Measurements from ENCODE around the gene EXOC6B. TPM values are rescaled to one million over a fixed set of nuclear protein-coding genes. Genes with fewer than 3 reads are reported as not detected.
A peak's percentile ranks its signal among the peaks of the same experiment; 100 is the strongest.

EXOC6B gene
- total RNA-seq, 2 donors from 2014 or later: 51.3 to 68.9 TPM

- Mint-ChIP-seq H3K4me3 (no peak overlapping the region), H3K27me3 (ENCODE audit: insufficient read depth) (peaks cover 62% of the 10 kb centered on the region), H3K4me1 (peaks cover 11% of the 10 kb centered on the region), H3K9me3 (no peaks in the 10 kb centered on the region), H3K36me3 (ENCODE audit: low read depth) (no peaks in the 10 kb centered on the region), H3K27ac (no peak overlapping the region)
- Histone ChIP-seq H3K4me3 (ENCODE audit: low read length) (no peak overlapping the region), H3K9me3 (ENCODE audit: control insufficient read depth, low read length) (no peaks in the 10 kb centered on the region), H3K4me1 (ENCODE audit: control insufficient read depth, insufficient read depth, low read length) (no peaks in the 10 kb centered on the region), H3K36me3 (ENCODE audit: control insufficient read depth, insufficient read depth, low read length) (no peaks in the 10 kb centered on the region), H3K27ac (ENCODE audit: low read depth, low read length) (no peak overlapping the region), H3K9ac (ENCODE audit: extremely low read depth, low read length, poor library complexity, severe bottlenecking) (no peak overlapping the region), H3K27me3 (ENCODE audit: control insufficient read depth, insufficient read depth, low read length, poor library complexity, severe bottlenecking) (peaks cover 39% of the 10 kb centered on the region)
- no peak for TF ChIP-seq CTCF (conservative IDR thresholded peaks at IDR 0.05)
- WGBS, 2 experiments (ENCODE audit: insufficient coverage in 1 of 2, insufficient read length in 1 of 2): 89 to 100% methylated on average over 2 to 5 of the region's 5 CpGs
- peak; percentile 32 for DNase-seq
Observed at GRCh38 chr2:72153924-72154323, 671.9 kb downstream of the EXOC6B start.

- Histone ChIP-seq H3K9me3 (ENCODE audit: control insufficient read depth, low read length) (no peaks in the 10 kb centered on the region), H3K27me3 (ENCODE audit: control insufficient read depth, insufficient read depth, low read length, poor library complexity, severe bottlenecking) (peaks cover 45% of the 10 kb centered on the region), H3K9ac (ENCODE audit: extremely low read depth, low read length, poor library complexity, severe bottlenecking) (no peak overlapping the region), H3K36me3 (ENCODE audit: control insufficient read depth, insufficient read depth, low read length) (no peaks in the 10 kb centered on the region), H3K4me1 (ENCODE audit: control insufficient read depth, insufficient read depth, low read length) (no peaks in the 10 kb centered on the region), H3K27ac (ENCODE audit: low read depth, low read length) (no peak overlapping the region), H3K4me3 (ENCODE audit: low read length) (no peak overlapping the region)
- Mint-ChIP-seq H3K4me3 (no peak overlapping the region), H3K4me1 (peaks cover 13% of the 10 kb centered on the region), H3K27ac (no peak overlapping the region), H3K9me3 (no peaks in the 10 kb centered on the region), H3K36me3 (ENCODE audit: low read depth) (no peaks in the 10 kb centered on the region), H3K27me3 (ENCODE audit: insufficient read depth) (peaks cover 66% of the 10 kb centered on the region)
- peak; percentile 47 for DNase-seq
- WGBS, 2 experiments (ENCODE audit: insufficient coverage in 1 of 2, insufficient read length in 1 of 2): 91 to 93% methylated on average over 9 to 18 of the region's 18 CpGs
- no peak for TF ChIP-seq CTCF (conservative IDR thresholded peaks at IDR 0.05)
Observed at GRCh38 chr2:72153026-72153791, 672.6 kb downstream of the EXOC6B start.

GRCh38 chr2:72150861-72151356 is 674.9 kb downstream of the EXOC6B start:
- Histone ChIP-seq H3K36me3 (ENCODE audit: control insufficient read depth, insufficient read depth, low read length) (no peaks in the 10 kb centered on the region), H3K4me1 (ENCODE audit: control insufficient read depth, insufficient read depth, low read length) (no peaks in the 10 kb centered on the region), H3K9ac (ENCODE audit: extremely low read depth, low read length, poor library complexity, severe bottlenecking) (no peak overlapping the region), H3K27me3 (ENCODE audit: control insufficient read depth, insufficient read depth, low read length, poor library complexity, severe bottlenecking) (peaks cover 62% of the 10 kb centered on the region), H3K9me3 (ENCODE audit: control insufficient read depth, low read length) (peaks cover 12% of the 10 kb centered on the region), H3K27ac (ENCODE audit: low read depth, low read length) (no peak overlapping the region), H3K4me3 (ENCODE audit: low read length) (no peak overlapping the region)
- Mint-ChIP-seq H3K4me1 (peaks cover 23% of the 10 kb centered on the region), H3K27ac (no peak overlapping the region), H3K4me3 (no peak overlapping the region), H3K36me3 (ENCODE audit: low read depth) (peaks cover 4% of the 10 kb centered on the region), H3K9me3 (peaks cover 11% of the 10 kb centered on the region), H3K27me3 (ENCODE audit: insufficient read depth) (peaks cover 80% of the 10 kb centered on the region)
- 82 to 100% methylated on average over 1 to 2 of the region's 2 CpGs for WGBS, 2 experiments (ENCODE audit: insufficient coverage in 1 of 2, insufficient read length in 1 of 2)
- DNase-seq: no peak
- no peak for TF ChIP-seq CTCF (conservative IDR thresholded peaks at IDR 0.05)
